Hematopoietic multipotent progenitor cell treated with erythropoietin and hydrocortisone succinate and interleukin-3 and kit ligand, for 17 days (in vitro differentiated cells): ENCODE results near the gene BPIFB1.

Source experiments
- DNase-seq: peaks from one replicate; pipeline ENCODE4 v3.0.0-alpha.2; 2015; ENCODE audit warnings: low spot score

The BPIFB1 gene

GRCh38 chr20:33272155-33272873 lies 10.7 kb upstream of the BPIFB1 start:
- DNase-seq: no peak

GRCh38 chr20:33273117-33273851 lies 9.7 kb upstream of the BPIFB1 start:
- no peak for DNase-seq

- DNase-seq: no peak
These were observed 7.8 kb upstream of the BPIFB1 start for GRCh38 chr20:33275215-33275614.

- no peak for DNase-seq
These were observed 7.1 kb upstream of the BPIFB1 start for GRCh38 chr20:33275871-33276270.

GRCh38 chr20:33276303-33277113 lies 6.5 kb upstream of the BPIFB1 start:
- no peak for DNase-seq

- no peak for DNase-seq
These were observed 5.3 kb upstream of the BPIFB1 start for GRCh38 chr20:33277471-33278441.

- no peak for DNase-seq
These were observed 4.3 kb upstream of the BPIFB1 start for GRCh38 chr20:33278700-33279099.

- no peak for DNase-seq
These were observed 3.6 kb upstream of the BPIFB1 start for GRCh38 chr20:33279261-33279910.

GRCh38 chr20:33280000-33280680 lies 2.9 kb upstream of the BPIFB1 start:
- no peak for DNase-seq

GRCh38 chr20:33280775-33281174 lies 2.2 kb upstream of the BPIFB1 start:
- DNase-seq: no peak

GRCh38 chr20:33281550-33282146 lies 1.4 kb upstream of the BPIFB1 start:
- no peak for DNase-seq

GRCh38 chr20:33282196-33282934 lies 649 bp upstream of the BPIFB1 start:
- no peak for DNase-seq

GRCh38 chr20:33284284-33284683 lies 1.3 kb downstream of the BPIFB1 start:
- no peak for DNase-seq

GRCh38 chr20:33284937-33285336 lies 1.9 kb downstream of the BPIFB1 start:
- no peak for DNase-seq

- DNase-seq: no peak
These were observed 3.0 kb downstream of the BPIFB1 start for GRCh38 chr20:33285861-33286495.

- DNase-seq: no peak
These were observed 4.9 kb downstream of the BPIFB1 start for GRCh38 chr20:33287884-33288283.

- no peak for DNase-seq
These were observed 7.8 kb downstream of the BPIFB1 start for GRCh38 chr20:33290852-33291251.

GRCh38 chr20:33291416-33291815 lies 8.4 kb downstream of the BPIFB1 start:
- DNase-seq: no peak

GRCh38 chr20:33291830-33292355 lies 8.9 kb downstream of the BPIFB1 start:
- peak; percentile 60 for DNase-seq
